HepG2 (cell line): Measurements from ENCODE around the gene OSBPL9. TPM values are rescaled to one million over a fixed set of nuclear protein-coding genes. Genes with fewer than 3 reads are reported as not detected.

Source experiments
- PTBP1 ChIP-seq: fragments of 200-400 bp; formaldehyde crosslinking; IDR thresholded peaks from 2 replicates; pipeline ENCODE4 v1.6.1; 2018; ENCODE audit warnings: low read length, low read depth; ENCODE audit not compliant: poor library complexity, severe bottlenecking
- RFX5 ChIP-seq: IDR thresholded peaks from 2 replicates; pipeline ENCODE4 v1.6.1; 2011; ENCODE audit warnings: low read depth, low read length, improper control_type of control experiment
- SP4 ChIP-seq: sonication (generic); formaldehyde crosslinking; IDR thresholded peaks from 2 replicates; pipeline ENCODE4 v1.8.1; 2023; ENCODE audit warnings: mild to moderate bottlenecking, missing genetic modification reagents
- ZFYVE20 ChIP-seq: sonication (generic); formaldehyde crosslinking; IDR thresholded peaks from 2 replicates; pipeline ENCODE4 v1.8.0; 2023; ENCODE audit warnings: low read depth, mild to moderate bottlenecking, moderate library complexity, missing genetic modification reagents, borderline replicate concordance
- ZMYM3 ChIP-seq: sonication (generic); formaldehyde crosslinking; IDR thresholded peaks from 2 replicates; pipeline ENCODE4 v1.5.1; 2020; ENCODE audit warnings: mild to moderate bottlenecking, missing genetic modification reagents
- ZNF484 ChIP-seq: sonication (generic); formaldehyde crosslinking; IDR thresholded peaks from 2 replicates; pipeline ENCODE4 v1.5.1; 2020; ENCODE audit warnings: mild to moderate bottlenecking, low read depth, missing genetic modification reagents, borderline replicate concordance
- polyA plus RNA-seq, 8 experiments: library from polyadenylated mRNA; depleted of rRNA in 3 of 8; stranded (reverse) in 7 of 8; unstranded in 1 of 8; fragments of >200 nt; fragmentation: Illumina TruSeq in 4 of 8; extraction: Trizol in 4 of 8; gene quantifications; 2 replicates each; pipeline versions ENCODE4 v1.2.1 to v1.2.3, GENCODE V29; 2011 to 2016; ENCODE audit warnings: low read depth in 4 of 8, missing spikeins in 1 of 8, mixed read lengths in 1 of 8; ENCODE audit not compliant: insufficient read depth in 1 of 8
- total RNA-seq, 5 experiments: library from RNA; depleted of rRNA; stranded (reverse); fragments of >200 nt; fragmentation: Illumina TruSeq; extraction: Trizol; gene quantifications; 2 replicates each; pipeline ENCODE4 v1.2.3, GENCODE V29; 2016; ENCODE audit warnings: low read depth in 1 of 5
- TF ChIP-seq, protein P1 (sequence below): sonication (generic); formaldehyde crosslinking; IDR thresholded peaks from 2 replicates; pipeline ENCODE4 v1.4.0; 2020; ENCODE audit warnings: missing genetic modification reagents, borderline replicate concordance
- TF ChIP-seq, protein P2 (sequence below): conservative IDR thresholded peaks from 2 replicates; pipeline ENCODE4 v1.6.1; 2018; ENCODE audit warnings: missing genetic modification reagents
- TF ChIP-seq, protein P3 (sequence below): sonication (generic); formaldehyde crosslinking; conservative IDR thresholded peaks from 2 replicates; pipeline ENCODE4 v1.5.0; 2020; ENCODE audit warnings: missing genetic modification reagents
- TF ChIP-seq, protein P4 (sequence below): sonication (generic); formaldehyde crosslinking; IDR thresholded peaks from 2 replicates; pipeline ENCODE4 v1.9.0; 2021; ENCODE audit warnings: missing genetic modification reagents, borderline replicate concordance
- TF ChIP-seq, protein P5 (sequence below): sonication (generic); formaldehyde crosslinking; IDR thresholded peaks from 2 replicates; pipeline ENCODE4 v1.5.0; 2020; ENCODE audit warnings: mild to moderate bottlenecking, missing genetic modification reagents
- TF ChIP-seq, protein P6 (sequence below): sonication (generic); formaldehyde crosslinking; IDR thresholded peaks from 2 replicates; pipeline ENCODE4 v1.4.0; 2020; ENCODE audit warnings: missing genetic modification reagents, borderline replicate concordance

OSBPL9 gene
- total and polyA plus RNA-seq, 2 of the 13 experiments (the other 11 are each of a cell fraction or from before 2014, with no cell fraction given), result 83.6 to 142 TPM

DNA sequence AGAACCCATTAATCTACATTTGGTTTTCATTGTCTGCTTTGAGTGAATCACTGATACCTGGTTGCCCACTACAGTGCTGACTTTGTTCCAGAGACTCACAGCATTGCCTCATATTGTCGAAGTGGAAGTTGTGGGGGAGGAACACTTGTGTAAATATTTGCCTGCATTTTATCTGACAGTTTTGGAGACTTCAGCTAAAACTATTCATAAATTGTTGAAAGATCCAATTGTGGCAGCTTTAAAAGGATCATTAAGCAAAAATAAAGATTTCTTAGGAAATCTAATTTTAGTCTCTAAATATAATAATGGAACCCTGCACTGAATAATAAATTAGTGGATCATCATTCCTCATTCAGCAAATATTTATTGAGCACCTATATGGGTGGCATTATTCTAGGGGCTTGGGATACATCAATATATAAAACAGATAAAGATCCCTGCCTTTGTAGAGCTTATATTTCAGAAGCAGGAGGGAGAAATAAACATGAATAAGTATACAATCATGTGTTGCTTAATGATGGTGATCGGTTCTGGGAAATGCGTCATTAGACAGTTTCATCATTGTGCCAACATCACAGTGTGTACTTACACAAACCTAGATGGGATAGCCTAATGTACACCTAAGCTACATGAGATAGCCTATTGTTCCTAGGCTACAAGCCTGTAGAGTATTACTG, 73.5 kb downstream of the OSBPL9 start (continued):
- TF ChIP-seq, protein P1, sequence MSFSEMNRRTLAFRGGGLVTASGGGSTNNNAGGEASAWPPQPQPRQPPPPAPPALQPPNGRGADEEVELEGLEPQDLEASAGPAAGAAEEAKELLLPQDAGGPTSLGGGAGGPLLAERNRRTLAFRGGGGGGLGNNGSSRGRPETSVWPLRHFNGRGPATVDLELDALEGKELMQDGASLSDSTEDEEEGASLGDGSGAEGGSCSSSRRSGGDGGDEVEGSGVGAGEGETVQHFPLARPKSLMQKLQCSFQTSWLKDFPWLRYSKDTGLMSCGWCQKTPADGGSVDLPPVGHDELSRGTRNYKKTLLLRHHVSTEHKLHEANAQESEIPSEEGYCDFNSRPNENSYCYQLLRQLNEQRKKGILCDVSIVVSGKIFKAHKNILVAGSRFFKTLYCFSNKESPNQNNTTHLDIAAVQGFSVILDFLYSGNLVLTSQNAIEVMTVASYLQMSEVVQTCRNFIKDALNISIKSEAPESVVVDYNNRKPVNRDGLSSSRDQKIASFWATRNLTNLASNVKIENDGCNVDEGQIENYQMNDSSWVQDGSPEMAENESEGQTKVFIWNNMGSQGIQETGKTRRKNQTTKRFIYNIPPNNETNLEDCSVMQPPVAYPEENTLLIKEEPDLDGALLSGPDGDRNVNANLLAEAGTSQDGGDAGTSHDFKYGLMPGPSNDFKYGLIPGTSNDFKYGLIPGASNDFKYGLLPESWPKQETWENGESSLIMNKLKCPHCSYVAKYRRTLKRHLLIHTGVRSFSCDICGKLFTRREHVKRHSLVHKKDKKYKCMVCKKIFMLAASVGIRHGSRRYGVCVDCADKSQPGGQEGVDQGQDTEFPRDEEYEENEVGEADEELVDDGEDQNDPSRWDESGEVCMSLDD (CRISPR knock-in tag), result no peak
- TF ChIP-seq RFX5 (no peak), ZMYM3 (CRISPR knock-in tag) (no peak), ZFYVE20 (CRISPR knock-in tag) (no peak), ZNF484 (CRISPR knock-in tag) (no peak), SP4 (CRISPR knock-in tag) (no peak), PTBP1 (no peak)
- TF ChIP-seq, protein P2, sequence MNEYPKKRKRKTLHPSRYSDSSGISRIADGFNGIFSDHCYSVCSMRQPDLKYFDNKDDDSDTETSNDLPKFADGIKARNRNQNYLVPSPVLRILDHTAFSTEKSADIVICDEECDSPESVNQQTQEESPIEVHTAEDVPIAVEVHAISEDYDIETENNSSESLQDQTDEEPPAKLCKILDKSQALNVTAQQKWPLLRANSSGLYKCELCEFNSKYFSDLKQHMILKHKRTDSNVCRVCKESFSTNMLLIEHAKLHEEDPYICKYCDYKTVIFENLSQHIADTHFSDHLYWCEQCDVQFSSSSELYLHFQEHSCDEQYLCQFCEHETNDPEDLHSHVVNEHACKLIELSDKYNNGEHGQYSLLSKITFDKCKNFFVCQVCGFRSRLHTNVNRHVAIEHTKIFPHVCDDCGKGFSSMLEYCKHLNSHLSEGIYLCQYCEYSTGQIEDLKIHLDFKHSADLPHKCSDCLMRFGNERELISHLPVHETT (CRISPR knock-in tag), result no peak
- TF ChIP-seq, protein P3, sequence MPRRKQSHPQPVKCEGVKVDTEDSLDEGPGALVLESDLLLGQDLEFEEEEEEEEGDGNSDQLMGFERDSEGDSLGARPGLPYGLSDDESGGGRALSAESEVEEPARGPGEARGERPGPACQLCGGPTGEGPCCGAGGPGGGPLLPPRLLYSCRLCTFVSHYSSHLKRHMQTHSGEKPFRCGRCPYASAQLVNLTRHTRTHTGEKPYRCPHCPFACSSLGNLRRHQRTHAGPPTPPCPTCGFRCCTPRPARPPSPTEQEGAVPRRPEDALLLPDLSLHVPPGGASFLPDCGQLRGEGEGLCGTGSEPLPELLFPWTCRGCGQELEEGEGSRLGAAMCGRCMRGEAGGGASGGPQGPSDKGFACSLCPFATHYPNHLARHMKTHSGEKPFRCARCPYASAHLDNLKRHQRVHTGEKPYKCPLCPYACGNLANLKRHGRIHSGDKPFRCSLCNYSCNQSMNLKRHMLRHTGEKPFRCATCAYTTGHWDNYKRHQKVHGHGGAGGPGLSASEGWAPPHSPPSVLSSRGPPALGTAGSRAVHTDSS (CRISPR knock-in tag), result no peak
- TF ChIP-seq, protein P4, sequence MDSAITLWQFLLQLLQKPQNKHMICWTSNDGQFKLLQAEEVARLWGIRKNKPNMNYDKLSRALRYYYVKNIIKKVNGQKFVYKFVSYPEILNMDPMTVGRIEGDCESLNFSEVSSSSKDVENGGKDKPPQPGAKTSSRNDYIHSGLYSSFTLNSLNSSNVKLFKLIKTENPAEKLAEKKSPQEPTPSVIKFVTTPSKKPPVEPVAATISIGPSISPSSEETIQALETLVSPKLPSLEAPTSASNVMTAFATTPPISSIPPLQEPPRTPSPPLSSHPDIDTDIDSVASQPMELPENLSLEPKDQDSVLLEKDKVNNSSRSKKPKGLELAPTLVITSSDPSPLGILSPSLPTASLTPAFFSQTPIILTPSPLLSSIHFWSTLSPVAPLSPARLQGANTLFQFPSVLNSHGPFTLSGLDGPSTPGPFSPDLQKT (CRISPR knock-in tag), result no peak
- TF ChIP-seq, protein P5, sequence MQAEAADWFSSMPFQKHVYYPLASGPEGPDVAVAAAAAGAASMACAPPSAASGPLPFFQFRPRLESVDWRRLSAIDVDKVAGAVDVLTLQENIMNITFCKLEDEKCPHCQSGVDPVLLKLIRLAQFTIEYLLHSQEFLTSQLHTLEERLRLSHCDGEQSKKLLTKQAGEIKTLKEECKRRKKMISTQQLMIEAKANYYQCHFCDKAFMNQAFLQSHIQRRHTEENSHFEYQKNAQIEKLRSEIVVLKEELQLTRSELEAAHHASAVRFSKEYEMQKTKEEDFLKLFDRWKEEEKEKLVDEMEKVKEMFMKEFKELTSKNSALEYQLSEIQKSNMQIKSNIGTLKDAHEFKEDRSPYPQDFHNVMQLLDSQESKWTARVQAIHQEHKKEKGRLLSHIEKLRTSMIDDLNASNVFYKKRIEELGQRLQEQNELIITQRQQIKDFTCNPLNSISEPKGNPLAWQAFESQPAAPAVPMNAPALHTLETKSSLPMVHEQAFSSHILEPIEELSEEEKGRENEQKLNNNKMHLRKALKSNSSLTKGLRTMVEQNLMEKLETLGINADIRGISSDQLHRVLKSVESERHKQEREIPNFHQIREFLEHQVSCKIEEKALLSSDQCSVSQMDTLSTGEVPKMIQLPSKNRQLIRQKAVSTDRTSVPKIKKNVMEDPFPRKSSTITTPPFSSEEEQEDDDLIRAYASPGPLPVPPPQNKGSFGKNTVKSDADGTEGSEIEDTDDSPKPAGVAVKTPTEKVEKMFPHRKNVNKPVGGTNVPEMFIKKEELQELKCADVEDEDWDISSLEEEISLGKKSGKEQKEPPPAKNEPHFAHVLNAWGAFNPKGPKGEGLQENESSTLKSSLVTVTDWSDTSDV (CRISPR knock-in tag), result no peak
- TF ChIP-seq, protein P6, sequence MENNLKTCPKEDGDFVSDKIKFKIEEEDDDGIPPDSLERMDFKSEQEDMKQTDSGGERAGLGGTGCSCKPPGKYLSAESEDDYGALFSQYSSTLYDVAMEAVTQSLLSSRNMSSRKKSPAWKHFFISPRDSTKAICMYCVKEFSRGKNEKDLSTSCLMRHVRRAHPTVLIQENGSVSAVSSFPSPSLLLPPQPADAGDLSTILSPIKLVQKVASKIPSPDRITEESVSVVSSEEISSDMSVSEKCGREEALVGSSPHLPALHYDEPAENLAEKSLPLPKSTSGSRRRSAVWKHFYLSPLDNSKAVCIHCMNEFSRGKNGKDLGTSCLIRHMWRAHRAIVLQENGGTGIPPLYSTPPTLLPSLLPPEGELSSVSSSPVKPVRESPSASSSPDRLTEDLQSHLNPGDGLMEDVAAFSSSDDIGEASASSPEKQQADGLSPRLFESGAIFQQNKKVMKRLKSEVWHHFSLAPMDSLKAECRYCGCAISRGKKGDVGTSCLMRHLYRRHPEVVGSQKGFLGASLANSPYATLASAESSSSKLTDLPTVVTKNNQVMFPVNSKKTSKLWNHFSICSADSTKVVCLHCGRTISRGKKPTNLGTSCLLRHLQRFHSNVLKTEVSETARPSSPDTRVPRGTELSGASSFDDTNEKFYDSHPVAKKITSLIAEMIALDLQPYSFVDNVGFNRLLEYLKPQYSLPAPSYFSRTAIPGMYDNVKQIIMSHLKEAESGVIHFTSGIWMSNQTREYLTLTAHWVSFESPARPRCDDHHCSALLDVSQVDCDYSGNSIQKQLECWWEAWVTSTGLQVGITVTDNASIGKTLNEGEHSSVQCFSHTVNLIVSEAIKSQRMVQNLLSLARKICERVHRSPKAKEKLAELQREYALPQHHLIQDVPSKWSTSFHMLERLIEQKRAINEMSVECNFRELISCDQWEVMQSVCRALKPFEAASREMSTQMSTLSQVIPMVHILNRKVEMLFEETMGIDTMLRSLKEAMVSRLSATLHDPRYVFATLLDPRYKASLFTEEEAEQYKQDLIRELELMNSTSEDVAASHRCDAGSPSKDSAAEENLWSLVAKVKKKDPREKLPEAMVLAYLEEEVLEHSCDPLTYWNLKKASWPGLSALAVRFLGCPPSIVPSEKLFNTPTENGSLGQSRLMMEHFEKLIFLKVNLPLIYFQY, result no peak
